Activated naive CD4-positive, alpha-beta T cell treated with anti-CD3 and anti-CD28 coated beads, Interleukin-2, amount 50 U/mL, for 24 hours (primary cell): ENCODE data around the gene MAP7.
"Not testable (repeated sequence)": the region's sequence is repeated elsewhere in the genome, so short reads cannot be mapped to it uniquely, and the experiment has no call there.

ENCODE experiments used
- H3K27ac Mint-ChIP-seq: one replicate; pipeline ENCODE4 v1.8.0; 2021; ENCODE audit warnings: mild to moderate bottlenecking, mixed read lengths
- H3K27me3 Mint-ChIP-seq: one replicate; pipeline ENCODE4 v1.8.0; 2021; ENCODE audit warnings: mixed read lengths
- H3K36me3 Mint-ChIP-seq: one replicate; pipeline ENCODE4 v1.8.0; 2021; ENCODE audit warnings: mixed read lengths
- H3K4me1 Mint-ChIP-seq: one replicate; pipeline ENCODE4 v1.8.0; 2021; ENCODE audit warnings: mixed read lengths
- H3K4me3 Mint-ChIP-seq: one replicate; pipeline ENCODE4 v1.8.0; 2021; ENCODE audit warnings: mild to moderate bottlenecking, mixed read lengths
- H3K9me3 Mint-ChIP-seq: one replicate; pipeline ENCODE4 v1.8.0; 2021; ENCODE audit warnings: mixed read lengths

MAP7 gene

GRCh38 chr6:136508725-136509392 is 41.4 kb downstream of the MAP7 start:
- Mint-ChIP-seq H3K27ac (no peak overlapping the region), H3K4me3 (no peak overlapping the region), H3K4me1 (peaks cover 25% of the 10 kb centered on the region), H3K9me3 (no peaks in the 10 kb centered on the region), H3K36me3 (no peaks in the 10 kb centered on the region), H3K27me3 (no peaks in the 10 kb centered on the region)

- Mint-ChIP-seq H3K36me3 (no peaks in the 10 kb centered on the region), H3K27ac (no peak overlapping the region), H3K4me1 (peaks cover 20% of the 10 kb centered on the region), H3K27me3 (no peaks in the 10 kb centered on the region), H3K9me3 (no peaks in the 10 kb centered on the region), H3K4me3 (no peak overlapping the region)
Measured at GRCh38 chr6:136506124-136506799, 44.0 kb downstream of the MAP7 start.

- H3K36me3 Mint-ChIP-seq: no peaks in the 10 kb centered on the region
- H3K4me1 Mint-ChIP-seq: no peaks in the 10 kb centered on the region
- H3K9me3 Mint-ChIP-seq: no peaks in the 10 kb centered on the region
- no peak overlapping the region for H3K27ac Mint-ChIP-seq
- H3K4me3 Mint-ChIP-seq: no peak overlapping the region
- H3K27me3 Mint-ChIP-seq: no peaks in the 10 kb centered on the region
Measured at GRCh38 chr6:136503303-136504029, 46.8 kb downstream of the MAP7 start.

GRCh38 chr6:136502786-136503185 is 47.4 kb downstream of the MAP7 start:
- Mint-ChIP-seq H3K36me3 (no peaks in the 10 kb centered on the region), H3K4me1 (no peaks in the 10 kb centered on the region), H3K4me3 (no peak overlapping the region), H3K9me3 (no peaks in the 10 kb centered on the region), H3K27me3 (no peaks in the 10 kb centered on the region), H3K27ac (no peak overlapping the region)

- H3K4me1 Mint-ChIP-seq: no peaks in the 10 kb centered on the region
- no peak overlapping the region for H3K27ac Mint-ChIP-seq
- H3K9me3 Mint-ChIP-seq: no peaks in the 10 kb centered on the region
- H3K27me3 Mint-ChIP-seq: no peaks in the 10 kb centered on the region
- H3K4me3 Mint-ChIP-seq: no peak overlapping the region
- no peaks in the 10 kb centered on the region for H3K36me3 Mint-ChIP-seq
Measured at GRCh38 chr6:136501514-136501913, 48.7 kb downstream of the MAP7 start.

- H3K4me1 Mint-ChIP-seq: no peaks in the 10 kb centered on the region
- no peaks in the 10 kb centered on the region for H3K36me3 Mint-ChIP-seq
- no peaks in the 10 kb centered on the region for H3K27me3 Mint-ChIP-seq
- no peak overlapping the region for H3K27ac Mint-ChIP-seq
- no peaks in the 10 kb centered on the region for H3K9me3 Mint-ChIP-seq
- no peak overlapping the region for H3K4me3 Mint-ChIP-seq
Measured at GRCh38 chr6:136501096-136501495, 49.1 kb downstream of the MAP7 start.

GRCh38 chr6:136500414-136500813 is 49.8 kb downstream of the MAP7 start:
- Mint-ChIP-seq H3K27me3 (no peaks in the 10 kb centered on the region), H3K9me3 (no peaks in the 10 kb centered on the region), H3K4me3 (no peak overlapping the region), H3K4me1 (no peaks in the 10 kb centered on the region), H3K27ac (no peak overlapping the region), H3K36me3 (no peaks in the 10 kb centered on the region)

- H3K4me1 Mint-ChIP-seq: no peaks in the 10 kb centered on the region
- H3K9me3 Mint-ChIP-seq: no peaks in the 10 kb centered on the region
- no peaks in the 10 kb centered on the region for H3K27me3 Mint-ChIP-seq
- no peak overlapping the region for H3K27ac Mint-ChIP-seq
- no peak overlapping the region for H3K4me3 Mint-ChIP-seq
- H3K36me3 Mint-ChIP-seq: no peaks in the 10 kb centered on the region
Measured at GRCh38 chr6:136499370-136499769, 50.9 kb downstream of the MAP7 start.

- not testable (repeated sequence) for H3K27me3 Mint-ChIP-seq, H3K36me3 Mint-ChIP-seq, H3K27ac Mint-ChIP-seq, H3K4me1 Mint-ChIP-seq, H3K4me3 Mint-ChIP-seq, H3K9me3 Mint-ChIP-seq
Measured at GRCh38 chr6:136496449-136496848, 53.8 kb downstream of the MAP7 start.

GRCh38 chr6:136494710-136495109 is 55.5 kb downstream of the MAP7 start:
- H3K4me3 Mint-ChIP-seq: no peak overlapping the region
- no peaks in the 10 kb centered on the region for H3K27me3 Mint-ChIP-seq
- no peaks in the 10 kb centered on the region for H3K36me3 Mint-ChIP-seq
- H3K27ac Mint-ChIP-seq: no peak overlapping the region
- no peaks in the 10 kb centered on the region for H3K4me1 Mint-ChIP-seq
- H3K9me3 Mint-ChIP-seq: no peaks in the 10 kb centered on the region

GRCh38 chr6:136494059-136494458 is 56.2 kb downstream of the MAP7 start:
- Mint-ChIP-seq H3K36me3 (no peaks in the 10 kb centered on the region), H3K4me3 (no peak overlapping the region), H3K9me3 (no peaks in the 10 kb centered on the region), H3K27ac (no peak overlapping the region), H3K27me3 (no peaks in the 10 kb centered on the region), H3K4me1 (no peaks in the 10 kb centered on the region)

GRCh38 chr6:136492409-136492808 is 57.8 kb downstream of the MAP7 start:
- H3K4me3 Mint-ChIP-seq: no peak overlapping the region
- no peak overlapping the region for H3K27ac Mint-ChIP-seq
- no peaks in the 10 kb centered on the region for H3K4me1 Mint-ChIP-seq
- H3K9me3 Mint-ChIP-seq: no peaks in the 10 kb centered on the region
- no peaks in the 10 kb centered on the region for H3K27me3 Mint-ChIP-seq
- no peaks in the 10 kb centered on the region for H3K36me3 Mint-ChIP-seq

GRCh38 chr6:136491754-136492153 is 58.5 kb downstream of the MAP7 start:
- Mint-ChIP-seq H3K27ac (no peak overlapping the region), H3K9me3 (no peaks in the 10 kb centered on the region), H3K27me3 (no peaks in the 10 kb centered on the region), H3K36me3 (no peaks in the 10 kb centered on the region), H3K4me3 (no peak overlapping the region), H3K4me1 (no peaks in the 10 kb centered on the region)

GRCh38 chr6:136491251-136491650 is 59.0 kb downstream of the MAP7 start:
- Mint-ChIP-seq H3K4me3 (no peak overlapping the region), H3K4me1 (no peaks in the 10 kb centered on the region), H3K27me3 (no peaks in the 10 kb centered on the region), H3K36me3 (no peaks in the 10 kb centered on the region), H3K27ac (no peak overlapping the region), H3K9me3 (no peaks in the 10 kb centered on the region)

- H3K4me1 Mint-ChIP-seq, H3K27ac Mint-ChIP-seq, H3K27me3 Mint-ChIP-seq, H3K36me3 Mint-ChIP-seq, H3K9me3 Mint-ChIP-seq, H3K4me3 Mint-ChIP-seq: not testable (repeated sequence)
Measured at GRCh38 chr6:136489689-136490033, 60.6 kb downstream of the MAP7 start.

GRCh38 chr6:136487759-136488425 is 62.3 kb downstream of the MAP7 start:
- no peak overlapping the region for H3K27ac Mint-ChIP-seq
- no peak overlapping the region for H3K4me3 Mint-ChIP-seq
- H3K27me3 Mint-ChIP-seq: peaks cover 1% of the 10 kb centered on the region
- H3K9me3 Mint-ChIP-seq: no peaks in the 10 kb centered on the region
- no peaks in the 10 kb centered on the region for H3K36me3 Mint-ChIP-seq
- no peaks in the 10 kb centered on the region for H3K4me1 Mint-ChIP-seq
